SK-N-MC (cell line): Measurements from ENCODE around the gene SLC37A1.

Experiments
- DNase-seq: peaks from one replicate; pipeline ENCODE4 v3.0.0-alpha.2; 2011; ENCODE audit warnings: low read depth, low spot score
- H3K27ac ChIP-seq: fragments of 200-600 bp; sonication (generic); 2 replicates; pipeline ENCODE4 v1.5.1; 2016; ENCODE audit warnings: mixed run types
- H3K36me3 ChIP-seq: fragments of 200-600 bp; sonication (generic); 2 replicates; pipeline ENCODE4 v1.6.1; 2017; ENCODE audit warnings: antibody characterized with exemption, low read length, mixed read lengths; ENCODE audit not compliant: insufficient read depth
- H3K4me3 ChIP-seq: fragments of 200-600 bp; sonication (generic); 2 replicates; pipeline ENCODE4 v1.5.1; 2016
- H3K9ac ChIP-seq: fragments of 200-600 bp; sonication (generic); 2 replicates; pipeline ENCODE4 v1.8.0; 2017; ENCODE audit warnings: mixed run types, mixed read lengths; ENCODE audit not compliant: insufficient read length
- H3K9me3 ChIP-seq: fragments of 200-600 bp; sonication (generic); 2 replicates; pipeline ENCODE4 v1.6.1; 2017; ENCODE audit warnings: low read depth, mild to moderate bottlenecking, antibody characterized with exemption, low read length, moderate library complexity, mixed read lengths
- EZH2 ChIP-seq: fragments of 200-600 bp; sonication (generic); IDR thresholded peaks from one replicate; pipeline ENCODE4 v1.6.1; 2017; ENCODE audit warnings: antibody characterized with exemption
- FOXP2 ChIP-seq: optimal IDR thresholded peaks from 2 replicates; pipeline ENCODE3; 2011; ENCODE audit warnings: mild to moderate bottlenecking, moderate library complexity; ENCODE audit not compliant: insufficient read depth; ENCODE audit errors: extremely low read length, control extremely low read depth
- POLR2AphosphoS5 ChIP-seq: IDR thresholded peaks from 2 replicates; pipeline ENCODE4 v1.6.1; 2012; ENCODE audit warnings: mild to moderate bottlenecking, low read depth, low read length, borderline replicate concordance

The SLC37A1 gene

DNA sequence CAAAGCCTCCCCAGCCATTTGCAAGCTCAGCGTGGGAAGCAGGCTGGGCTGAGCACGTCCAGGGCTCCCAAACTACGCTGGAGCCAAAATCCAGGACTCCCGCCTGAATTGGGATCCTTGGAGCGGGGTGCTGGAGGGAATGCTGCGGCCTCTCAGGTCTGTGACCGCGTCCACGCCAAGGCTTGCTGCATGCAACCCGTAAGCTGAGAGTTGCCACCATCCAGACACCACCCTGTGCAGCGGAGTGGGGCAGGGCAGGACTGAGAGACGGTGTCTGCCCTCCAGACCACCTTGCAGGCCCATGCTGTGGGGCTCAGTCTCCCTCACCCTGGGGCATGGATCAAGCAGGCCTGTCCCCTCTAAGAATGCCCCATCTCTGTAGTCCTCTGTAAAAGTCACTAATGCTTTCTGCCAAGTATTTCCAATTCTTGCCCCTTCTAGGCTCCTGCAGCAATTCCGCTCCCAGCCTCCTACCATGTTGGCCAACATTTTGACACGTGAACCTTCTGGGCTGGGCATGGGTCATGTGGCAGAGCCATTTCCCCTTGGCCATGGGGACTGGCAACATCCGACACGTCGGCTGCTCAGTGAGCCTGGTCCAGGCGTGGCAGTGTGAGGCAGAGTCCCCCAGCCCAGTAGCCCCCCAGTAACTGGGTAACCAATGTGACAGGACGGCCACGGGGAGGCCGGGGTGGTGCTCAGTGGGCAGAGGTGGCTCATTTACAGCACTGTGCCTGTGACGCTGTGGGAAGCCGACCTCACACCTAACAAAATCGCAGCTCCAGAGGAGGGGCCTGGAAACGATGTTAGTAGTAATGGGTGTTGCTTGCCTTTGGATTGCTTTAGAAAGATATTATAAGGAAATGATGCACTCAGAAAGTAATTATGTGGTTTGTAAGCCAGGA is 81.9 kb downstream of the SLC37A1 start:
- no peak overlapping the region for H3K9ac ChIP-seq
- no peak overlapping the region for H3K27ac ChIP-seq
- no peaks in the 10 kb centered on the region for H3K36me3 ChIP-seq
- DNase-seq = no peak
- H3K4me3 ChIP-seq = no peak overlapping the region
- H3K9me3 ChIP-seq = no peaks in the 10 kb centered on the region
- no peak for TF ChIP-seq EZH2
- no peak for TF ChIP-seq FOXP2
- TF ChIP-seq POLR2AphosphoS5 = no peak

DNA sequence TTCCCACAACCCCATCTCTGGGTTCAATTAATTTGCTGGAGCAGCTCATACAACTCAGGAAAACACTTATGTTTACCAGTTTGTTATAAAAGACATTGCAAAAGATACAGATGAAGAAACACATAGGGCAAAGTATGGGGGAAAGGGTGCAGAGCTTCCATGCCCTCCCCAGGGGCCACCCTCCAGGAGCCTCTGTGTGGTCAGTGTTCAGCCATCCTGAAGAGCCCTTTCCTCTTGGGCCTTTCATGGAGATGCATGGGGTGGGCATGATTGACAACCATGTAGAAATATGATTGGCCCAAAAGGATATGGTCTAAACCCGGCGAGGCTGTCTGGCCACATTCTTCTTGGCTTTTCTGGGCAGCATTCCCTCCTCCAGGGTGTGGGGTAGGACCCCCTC is 83.0 kb downstream of the SLC37A1 start:
- no peak for TF ChIP-seq POLR2AphosphoS5
- TF ChIP-seq EZH2 = no peak
- no peak for TF ChIP-seq FOXP2
- H3K36me3 ChIP-seq = no peaks in the 10 kb centered on the region
- no peak overlapping the region for H3K4me3 ChIP-seq
- no peaks in the 10 kb centered on the region for H3K9me3 ChIP-seq
- H3K27ac ChIP-seq = no peak overlapping the region
- H3K9ac ChIP-seq = no peak overlapping the region
- no peak for DNase-seq

DNA sequence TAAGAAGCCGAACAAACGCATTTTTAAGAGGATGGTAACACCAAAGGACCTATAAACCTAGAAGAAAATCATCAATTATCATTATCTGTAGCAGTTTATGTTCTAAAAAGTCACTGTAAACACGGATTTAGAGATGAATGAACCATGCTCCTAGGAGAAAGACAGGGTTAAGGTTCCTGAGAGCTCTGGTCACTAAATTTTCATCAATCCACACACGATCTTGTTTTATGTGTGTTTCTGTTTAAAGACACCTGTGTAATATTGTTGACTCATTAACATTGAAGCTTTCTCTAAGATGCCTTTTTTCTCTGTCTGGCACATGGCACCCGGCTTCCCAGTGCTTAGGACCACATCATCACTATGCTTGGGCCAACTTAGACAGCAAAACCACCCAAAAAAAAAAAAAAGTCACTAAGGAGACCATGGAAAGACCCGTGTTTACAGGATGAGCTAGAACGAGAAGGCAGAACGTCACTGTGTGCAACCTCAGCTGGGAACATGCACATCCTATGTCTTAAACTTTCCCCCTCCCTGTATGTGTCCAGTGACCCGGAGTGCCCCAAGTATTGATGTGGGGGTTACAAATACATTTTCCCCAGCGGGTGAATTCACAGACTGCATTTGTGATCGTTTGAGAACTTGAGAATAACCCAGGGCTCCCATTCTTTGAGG is 84.0 kb downstream of the SLC37A1 start:
- no peak overlapping the region for H3K4me3 ChIP-seq
- DNase-seq = no peak
- TF ChIP-seq EZH2 (no peak), POLR2AphosphoS5 (no peak), FOXP2 (no peak)
- H3K36me3 ChIP-seq = no peaks in the 10 kb centered on the region
- no peak overlapping the region for H3K9ac ChIP-seq
- H3K27ac ChIP-seq = no peak overlapping the region
- no peaks in the 10 kb centered on the region for H3K9me3 ChIP-seq

DNA sequence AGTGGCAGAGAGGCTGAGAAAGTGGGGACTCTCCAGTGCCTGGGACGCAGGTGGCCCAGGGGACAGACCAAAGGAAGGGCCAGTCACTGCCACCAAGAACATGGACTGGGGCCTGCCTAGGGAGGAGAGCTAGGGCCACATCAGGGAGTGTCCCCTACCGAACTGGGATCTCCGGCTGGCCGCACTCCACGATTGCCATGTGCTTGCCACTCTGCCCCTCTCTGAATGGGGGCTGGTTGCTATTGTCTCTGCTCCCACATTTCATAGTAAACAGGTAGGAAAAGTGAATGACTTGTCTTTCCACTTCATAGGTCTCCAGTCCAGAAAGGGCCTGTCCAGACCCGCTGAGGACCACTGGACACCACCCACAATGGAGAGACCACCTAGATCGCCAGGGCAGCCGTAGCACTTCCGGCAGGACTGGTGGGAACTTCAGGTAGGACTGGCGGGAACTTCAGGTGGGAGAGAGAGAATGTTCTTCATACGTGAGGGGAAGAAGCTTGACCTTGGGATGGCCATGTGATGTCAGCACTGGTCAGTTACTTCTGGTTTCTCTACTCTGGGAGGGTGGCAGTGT is 84.6 kb downstream of the SLC37A1 start:
- no peak overlapping the region for H3K27ac ChIP-seq
- no peak overlapping the region for H3K4me3 ChIP-seq
- DNase-seq = no peak
- no peak for TF ChIP-seq EZH2
- no peak for TF ChIP-seq FOXP2
- TF ChIP-seq POLR2AphosphoS5 = no peak
- H3K9ac ChIP-seq = no peak overlapping the region
- H3K9me3 ChIP-seq = no peaks in the 10 kb centered on the region
- no peaks in the 10 kb centered on the region for H3K36me3 ChIP-seq

DNA sequence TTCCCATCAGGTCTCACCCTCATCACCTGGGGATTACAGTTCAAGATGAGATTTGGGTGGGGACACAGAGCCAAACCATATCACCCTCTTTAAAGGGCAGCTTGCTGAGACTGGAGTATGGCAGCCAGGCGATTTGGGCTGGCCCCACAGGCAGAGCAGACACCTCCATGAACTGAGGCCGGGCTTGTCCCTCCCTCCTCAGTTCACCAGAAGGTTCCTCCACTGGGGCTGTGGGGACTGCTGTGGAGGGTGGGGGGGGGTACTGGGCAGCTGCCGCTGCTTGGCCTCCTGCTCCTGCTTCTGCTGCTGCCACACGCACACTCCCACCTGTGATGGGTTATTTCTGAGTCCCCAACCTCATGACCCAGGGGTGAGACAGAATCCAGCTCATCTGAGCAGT is 85.8 kb downstream of the SLC37A1 start:
- no peak for DNase-seq
- no peaks in the 10 kb centered on the region for H3K9me3 ChIP-seq
- TF ChIP-seq FOXP2 (no peak), EZH2 (no peak), POLR2AphosphoS5 (no peak)
- H3K27ac ChIP-seq = no peak overlapping the region
- no peaks in the 10 kb centered on the region for H3K36me3 ChIP-seq
- no peak overlapping the region for H3K9ac ChIP-seq
- H3K4me3 ChIP-seq = no peak overlapping the region

DNA sequence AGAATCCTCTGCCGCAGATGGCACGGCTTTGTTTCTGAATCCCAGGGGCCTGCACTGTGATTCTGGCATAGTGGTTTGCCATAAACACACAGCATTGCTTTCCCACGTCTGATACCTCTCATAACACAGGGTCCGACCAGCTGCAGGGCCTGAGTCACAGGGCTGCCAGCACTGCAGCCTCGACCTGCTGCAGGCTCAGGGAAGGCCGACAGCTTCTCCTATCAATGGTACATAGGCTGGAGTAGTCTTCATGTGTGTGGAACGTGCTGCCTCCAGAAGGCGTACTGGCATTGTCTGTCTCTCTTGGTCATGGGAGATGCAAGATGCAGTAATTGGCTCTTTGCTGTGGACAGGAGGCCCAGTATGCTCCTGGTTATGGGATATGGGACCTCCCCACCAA is 86.3 kb downstream of the SLC37A1 start:
- no peak for DNase-seq
- Histone ChIP-seq H3K9ac (no peak overlapping the region), H3K36me3 (no peaks in the 10 kb centered on the region), H3K27ac (no peak overlapping the region), H3K4me3 (no peak overlapping the region), H3K9me3 (no peaks in the 10 kb centered on the region)
- TF ChIP-seq EZH2 (no peak), FOXP2 (no peak)

DNA sequence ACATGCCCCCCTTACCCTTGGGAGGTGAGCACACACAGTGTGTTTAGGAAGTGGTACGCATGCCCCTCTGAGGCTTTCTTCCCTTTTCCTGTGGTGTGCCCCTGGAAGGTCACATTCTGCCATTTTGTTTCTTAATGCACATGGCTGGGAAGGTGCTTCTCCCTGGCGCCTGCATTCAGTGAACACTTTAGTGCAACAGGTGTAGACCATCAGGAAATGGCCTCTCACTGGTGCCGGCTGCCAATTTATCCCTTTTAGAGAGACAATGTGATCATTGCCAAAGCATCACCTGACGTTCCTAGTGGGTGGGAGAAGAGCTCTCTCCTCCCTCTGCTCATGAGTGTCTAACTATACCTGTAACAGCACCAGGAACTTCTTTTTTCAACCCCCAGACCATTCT is 88.0 kb downstream of the SLC37A1 start:
- Histone ChIP-seq H3K36me3 (no peaks in the 10 kb centered on the region), H3K9me3 (no peaks in the 10 kb centered on the region), H3K4me3 (no peak overlapping the region), H3K27ac (no peak overlapping the region), H3K9ac (no peak overlapping the region)
- DNase-seq = no peak
- TF ChIP-seq FOXP2 (no peak), EZH2 (no peak), POLR2AphosphoS5 (no peak)

DNA sequence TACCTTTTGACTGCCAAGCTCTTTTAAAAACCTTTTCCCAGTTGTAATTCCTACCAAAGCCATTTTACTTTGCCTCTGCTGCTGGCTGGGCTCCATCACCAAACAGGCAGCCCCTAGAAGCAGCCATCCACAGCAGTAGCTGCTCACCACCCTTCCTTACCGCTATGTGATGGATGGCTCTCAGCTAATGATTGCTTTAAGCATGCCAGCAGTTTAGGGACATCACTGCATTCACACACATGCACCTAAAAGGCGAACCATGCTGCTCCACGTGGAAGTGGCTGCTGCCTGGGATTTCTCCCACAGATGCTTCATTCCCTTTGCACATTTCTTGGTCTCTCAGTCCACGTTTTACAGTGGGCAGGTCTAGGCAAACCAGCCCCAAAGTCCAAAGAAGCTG is 93.5 kb downstream of the SLC37A1 start:
- no peak for DNase-seq
- no peak for TF ChIP-seq EZH2
- TF ChIP-seq FOXP2 = no peak
- TF ChIP-seq POLR2AphosphoS5 = no peak

DNA sequence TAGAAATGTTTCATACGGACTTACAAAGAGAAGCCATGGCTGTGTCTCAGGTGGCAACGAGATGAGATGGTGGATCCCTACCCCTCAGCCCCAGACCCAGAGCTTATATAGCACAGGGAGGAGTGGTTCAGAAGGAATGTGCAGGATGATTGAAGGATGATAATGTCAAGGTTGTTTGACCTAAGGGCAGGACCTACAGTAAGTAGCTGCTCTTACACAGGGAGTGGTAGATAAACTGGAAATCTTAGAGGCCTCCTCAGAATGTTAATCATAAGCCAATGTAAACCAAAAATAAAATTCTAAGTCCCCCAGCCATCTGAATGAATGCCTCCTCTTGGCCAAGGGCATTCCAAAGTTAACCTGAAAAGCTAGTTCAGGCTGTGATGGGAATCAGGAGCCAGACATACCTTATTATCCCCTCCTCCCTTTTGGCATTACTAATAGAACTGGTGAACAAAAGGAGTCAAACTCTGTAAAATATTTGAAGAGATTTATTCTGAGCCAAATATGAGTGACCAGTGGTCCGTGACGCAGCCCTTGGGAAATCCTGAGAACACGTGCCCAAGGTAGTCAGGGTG is 94.0 kb downstream of the SLC37A1 start:
- no peak overlapping the region for H3K4me3 ChIP-seq
- no peaks in the 10 kb centered on the region for H3K36me3 ChIP-seq
- no peak for DNase-seq
- no peak overlapping the region for H3K27ac ChIP-seq
- TF ChIP-seq FOXP2 = no peak
- no peak for TF ChIP-seq POLR2AphosphoS5
- no peak for TF ChIP-seq EZH2
- no peak overlapping the region for H3K9ac ChIP-seq
- no peaks in the 10 kb centered on the region for H3K9me3 ChIP-seq

More for the DNA sequence above, 93.5 kb downstream of the SLC37A1 start:
- Histone ChIP-seq H3K36me3 (no peaks in the 10 kb centered on the region), H3K4me3 (no peak overlapping the region), H3K9me3 (no peaks in the 10 kb centered on the region), H3K9ac (no peak overlapping the region), H3K27ac (no peak overlapping the region)
